Heart left ventricle (tissue), 16 donors: ENCODE data around the gene BAIAP2L1. TPM values are rescaled to one million over a fixed set of nuclear protein-coding genes. Genes with fewer than 3 reads are reported as not detected.
A peak's percentile ranks its signal among the peaks of the same experiment; 100 is the strongest.

Source experiments
- ATAC-seq, 4 donors: fragments of 200-7000 bp; cut with Tn5 transposase; one replicate each; pipeline ENCODE4 v1.9.1; 2020 to 2022; ENCODE audit warnings: moderate library complexity in 4 of 4, mild to moderate bottlenecking in 3 of 4, moderate number of reproducible peaks in 1 of 4
- DNase-seq, 5 donors: peaks; one replicate each; pipeline ENCODE4 v3.0.0-alpha.2; 2020
- H3K27ac ChIP-seq, 12 donors: fragments of 200-600 bp; sonication (generic) in 4 of 12; one replicate each; pipeline versions ENCODE4 v1.5.0 to v1.8.0; 2016 to 2022; ENCODE audit warnings: mild to moderate bottlenecking in 2 of 12
- H3K27me3 ChIP-seq, 9 donors: fragments of 200-600 bp; sonication (generic) in 2 of 9; one replicate each; pipeline versions ENCODE4 v1.5.1 to v1.8.0; 2016 to 2022; ENCODE audit warnings: mild to moderate bottlenecking in 3 of 9
- H3K36me3 ChIP-seq, 9 donors: fragments of 200-600 bp; sonication (generic) in 2 of 9; one replicate each; pipeline versions ENCODE4 v1.5.0 to v1.8.0; 2018 to 2022; ENCODE audit warnings: mild to moderate bottlenecking in 2 of 9
- H3K4me1 ChIP-seq, 12 donors: fragments of 200-600 bp; sonication (generic) in 4 of 12; one replicate each; pipeline versions ENCODE4 v1.5.0 to v1.8.0; 2016 to 2022; ENCODE audit warnings: mild to moderate bottlenecking in 3 of 12
- H3K4me3 ChIP-seq, 12 donors: fragments of 200-600 bp; sonication (generic) in 4 of 12; one replicate each; pipeline versions ENCODE4 v1.5.0 to v1.8.0; 2017 to 2022; ENCODE audit warnings: mild to moderate bottlenecking in 9 of 12, moderate library complexity in 4 of 12
- H3K9me3 ChIP-seq, 12 donors: fragments of 200-600 bp; sonication (generic) in 4 of 12; one replicate each; pipeline versions ENCODE4 v1.5.0 to v1.8.0; 2016 to 2022; ENCODE audit warnings: mild to moderate bottlenecking in 1 of 12
- CTCF ChIP-seq, 12 donors: fragments of 200-600 bp; sonication (generic) in 4 of 12; IDR thresholded peaks; one replicate each; pipeline versions ENCODE4 v1.5.0 to v1.8.0; 2018 to 2022; ENCODE audit warnings: antibody characterized with exemption in 12 of 12, mild to moderate bottlenecking in 5 of 12
- POLR2A ChIP-seq, 2 donors: fragments of 450-650 bp; IDR thresholded peaks; one replicate each; pipeline ENCODE4 v1.6.1; 2017; ENCODE audit warnings: antibody characterized with exemption in 2 of 2, mild to moderate bottlenecking in 2 of 2, moderate library complexity in 2 of 2
- WGBS, 4 donors: extraction: QIAGEN DNeasy Blood & Tissue Kit in 2 of 4; methylation state at CpG; one replicate each; pipeline versions ENCODE4 v1.1.5 to v1.1.7; 2013 to 2018; 5-methylcytosine and 5-hydroxymethylcytosine counted together
- intact Hi-C, 10 donors: fragments of 100-400 bp; cut with DNase I; formaldehyde crosslinking; loops; one replicate each; pipeline versions ENCODE4 v1.11.1 to v1.14.2; 2022
- polyA plus RNA-seq, 2 donors: library from polyadenylated mRNA; stranded (reverse); fragments of 200-250 nt; gene quantifications; one replicate each; pipeline ENCODE4 v1.2.3, GENCODE V29; 2013
- total RNA-seq, 9 donors: library from RNA; depleted of rRNA in 2 of 9; stranded (reverse); fragments of >200 nt in 2 of 9; fragmentation: NEBNext Ultra II Directional in 3 of 9; extraction: Animal tissue kit (Norgen Biotek cat#: 25700) in 3 of 9; gene quantifications; one replicate each; pipeline versions ENCODE4 v1.1.0 to v1.2.4, GENCODE V29; 2016 to 2023
- donor health status: ischemic (EF 13 %, LVEDD 7.1; RV severe dilation, severe dysfunction).
- donor health status: healthy with polysubstance abuse.
- donor health status: DM: no; HTN: yes; CAD: no.
- donor health status: DM: no; HTN: no; CAD: no.
- donor health status: ischemic (EF 25% LVEDD 6.9; RV normal size, moderate dysfunction).
- donor health status: ischemic (EF 25% LVEDD 5.7; RV mildly dilated, moderate dysfunction).
- donor health status: healthy.
- donor health status: DM: yes; HTN: yes; CAD: no.
- donor health status: ischemic (EF 35%, LVEDD 5.7; RV mildly dilated, moderate dysfunction).
- donor health status: nonischemic (EF 11% LVEDD 7.7; RV severe dilation, severe dysfunction).
- donor health status: DM: yes; HTN: yes; CAD: no.
- donor health status: PGD.
- donor health status: ischemic (EF 29% LVEDD 5.4; RV normal size, mild dysfunction).
- donor health status: nonischemic (EF 23%, LVEDD 6.1; RV moderate dilation, normal function).

The BAIAP2L1 gene
- total and polyA plus RNA-seq, 11 donors = 0.64 to 2.7 (median 2.1) TPM

- no peak overlapping the region for H3K27ac ChIP-seq
- H3K4me1 ChIP-seq = peaks cover 0 to 18% (median 4%) of the 10 kb centered on the region in 12 donors
- ATAC-seq (no peak), DNase-seq (no peak)
- H3K27me3 ChIP-seq = no peaks in the 10 kb centered on the region
- no peaks in the 10 kb centered on the region for H3K9me3 ChIP-seq
- 80 to 87% (median 83%) methylated on average over 10 to 16 of the region's 16 CpGs for WGBS, 4 donors
- H3K4me3 ChIP-seq = no peak overlapping the region
- H3K36me3 ChIP-seq = peaks cover 0 to 76% (median 52%) of the 10 kb centered on the region in 9 donors
- peak in 1 of 12 donors; percentile 18 for TF ChIP-seq CTCF (IDR thresholded peaks at IDR 0.05)
- TF ChIP-seq POLR2A (IDR thresholded peaks at IDR 0.05) = no peak
- intact Hi-C loops = loop anchor here in 5 of 10 donors (2.0 to 10.0 kb wide), 4 partner anchors 137 to 221 kb away; partner anchors contain the start of gene LMTK2 (in 1 of the 5)
Measured at GRCh38 chr7:98241674-98242241, 159.1 kb downstream of the BAIAP2L1 start.

Other genes starting within 250 kb of the BAIAP2L1 start
- 1 to 10 TPM in 1 of 9 donors, under 1 TPM in 1, not detected in 7; 0.61 to 1.3 TPM for gene BHLHA15, start 189.7 kb downstream of the BAIAP2L1 start, total RNA-seq
- under 1 TPM in 1 of 2 donors, not detected in 1; 0.26 TPM for gene BHLHA15, start 189.7 kb downstream of the BAIAP2L1 start, polyA plus RNA-seq
- gene TECPR1, start 148.9 kb downstream of the BAIAP2L1 start, total RNA-seq = 10 to 100 TPM; 12.2 to 33.0 (median 22.7) TPM
- 10 to 100 TPM; 10.9 to 23.2 TPM for gene TECPR1, start 148.9 kb downstream of the BAIAP2L1 start, polyA plus RNA-seq
- 100 to 1,000 TPM in 7 of 9 donors, 10 to 100 TPM in 2; 51.0 to 274 (median 223) TPM for gene BRI3, start 119.4 kb downstream of the BAIAP2L1 start, total RNA-seq
- 100 to 1,000 TPM; 236 to 237 TPM for gene BRI3, start 119.4 kb downstream of the BAIAP2L1 start, polyA plus RNA-seq
- 10 to 100 TPM in 2 of 9 donors, 1 to 10 TPM in 5, under 1 TPM in 2; 0.21 to 32.0 (median 2.7) TPM for gene NPTX2, start 216.2 kb upstream of the BAIAP2L1 start, total RNA-seq
- gene NPTX2, start 216.2 kb upstream of the BAIAP2L1 start, polyA plus RNA-seq = 1 to 10 TPM; 4.6 to 4.8 TPM